Neural progenitor cell (in vitro differentiated cells): ENCODE measurements around the gene GUCY1B1.

Experiments
- CTCF ChIP-seq: fragments of 200-600 bp; sonication (generic); IDR thresholded peaks from 2 replicates; pipeline ENCODE4 v1.5.1; 2017; ENCODE audit warnings: antibody characterized with exemption, mild to moderate bottlenecking
- EZH2 ChIP-seq: fragments of 200-600 bp; sonication (generic); IDR thresholded peaks from 2 replicates; pipeline ENCODE4 v1.6.1; 2017; ENCODE audit warnings: antibody characterized with exemption, mild to moderate bottlenecking, moderate library complexity
- EZH2phosphoT487 ChIP-seq: fragments of 200-600 bp; sonication (generic); IDR thresholded peaks from 2 replicates; pipeline ENCODE4 v1.6.1; 2017; ENCODE audit warnings: antibody characterized with exemption

DNA sequence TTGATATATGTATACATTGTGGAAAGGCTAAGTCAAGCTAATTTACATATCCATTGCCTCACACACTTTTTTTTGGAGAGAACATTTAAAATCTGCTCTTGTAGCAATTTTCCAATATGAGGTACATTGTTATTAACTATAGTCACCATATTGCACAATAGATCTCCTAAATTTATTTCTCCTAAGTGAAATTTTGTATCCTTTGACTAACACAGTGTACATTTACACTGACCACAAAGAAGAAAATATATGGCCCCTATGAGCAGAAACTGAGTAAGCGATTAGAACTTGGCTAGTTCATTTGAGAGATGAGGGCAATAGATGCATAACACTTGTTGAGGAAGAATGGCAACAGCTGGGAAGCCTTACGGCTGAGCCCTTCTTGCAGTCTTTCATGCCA is 20.3 kb upstream of the GUCY1B1 start:
- TF ChIP-seq CTCF (no peak), EZH2phosphoT487 (no peak), EZH2 (no peak)
